GM21423 (cell line): ENCODE results near the gene IFNA14.
"Not testable (repeated sequence)": the region's sequence is repeated elsewhere in the genome, so short reads cannot be mapped to it uniquely, and the experiment has no call there.

Experiments
- ATAC-seq: cut with Tn5 transposase; IDR thresholded peaks from one replicate; pipeline ENCODE4 v1.9.1; 2021; ENCODE audit warnings: mild to moderate bottlenecking, moderate library complexity; ENCODE audit not compliant: unreplicated experiment

IFNA14 gene

GRCh38 chr9:21217211-21217610, 22.6 kb downstream of the IFNA14 start, which contains the start of gene IFNA16:
IFNA16 (minus strand) TSS chr9:21217311; CDS start chr9:21217305, 6 bp downstream.
- ATAC-seq, result not testable (repeated sequence)

GRCh38 chr9:21213411-21214326, 26.1 kb downstream of the IFNA14 start:
- peak; percentile 70 for ATAC-seq

DNA sequence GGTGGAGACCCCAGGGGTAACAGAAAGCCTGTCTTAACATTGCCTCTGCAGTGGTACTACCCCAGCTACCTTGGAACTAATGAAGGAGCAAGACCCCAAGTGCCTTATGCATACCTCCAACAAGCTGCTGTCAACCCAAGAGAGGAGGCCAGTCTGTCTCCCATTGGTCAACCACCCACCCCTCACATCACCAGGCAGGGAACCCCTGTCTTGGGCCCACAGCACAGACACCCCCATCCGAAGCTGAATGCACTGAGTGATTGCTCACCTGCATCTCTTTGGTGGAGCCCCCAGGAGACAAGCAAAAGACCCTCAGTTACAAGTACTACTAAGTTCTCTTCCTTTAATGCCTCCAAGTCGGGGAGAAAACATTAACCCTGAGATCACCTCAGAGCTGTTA, 27.6 kb downstream of the IFNA14 start:
- not testable (repeated sequence) for ATAC-seq

DNA sequence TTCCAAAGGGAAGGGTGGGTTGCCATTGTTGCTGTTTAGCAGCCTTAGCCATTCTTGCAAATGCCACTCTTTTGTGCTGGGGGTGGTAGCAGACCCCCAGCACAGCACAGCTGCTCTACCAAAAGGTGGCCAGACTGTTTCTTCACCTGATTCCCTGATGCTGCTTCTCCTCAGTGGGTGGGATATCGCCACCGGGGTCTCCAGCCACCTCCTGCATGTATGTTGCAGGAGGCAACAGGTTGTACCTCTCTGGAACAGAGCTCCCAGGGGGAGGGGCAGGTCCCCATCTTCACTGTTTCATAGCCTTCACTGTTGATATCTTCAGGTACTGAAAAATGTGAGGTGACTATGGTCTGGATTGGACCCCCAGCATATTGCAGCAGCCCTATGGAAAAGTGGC, 29.0 kb downstream of the IFNA14 start:
- not testable (repeated sequence) for ATAC-seq

GRCh38 chr9:21210311-21210710, 29.5 kb downstream of the IFNA14 start:
- ATAC-seq, result no peak

- not testable (repeated sequence) for ATAC-seq
These were observed 32.8 kb downstream of the IFNA14 start, which contains the start of gene IFNA10 for GRCh38 chr9:21207043-21207442. IFNA10 (minus strand) TSS chr9:21207143; CDS start chr9:21207097, 46 bp downstream.

- no peak for ATAC-seq
These were observed 34.6 kb downstream of the IFNA14 start for GRCh38 chr9:21205204-21205603.

DNA sequence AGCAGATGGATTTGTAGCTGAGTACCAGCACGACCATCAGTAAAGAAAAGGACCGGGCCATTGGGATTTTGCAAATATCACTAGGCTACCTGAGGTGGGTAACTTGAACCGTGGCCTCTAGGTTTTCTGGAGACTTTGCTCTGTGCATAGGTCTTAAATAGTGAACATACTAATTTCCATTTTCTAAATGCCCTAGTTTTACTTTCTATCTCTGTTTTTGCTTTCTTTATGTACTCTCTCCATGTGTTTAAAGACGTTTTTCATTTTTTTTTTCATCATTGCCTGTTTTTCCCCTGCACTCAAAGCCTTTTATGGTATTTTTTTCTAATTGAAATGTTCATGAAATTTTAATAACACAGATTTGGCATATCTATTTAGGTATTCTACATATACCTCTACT, 37.7 kb downstream of the IFNA14 start, which contains the start of gene IFNA7:
IFNA7 (minus strand) TSS at position 101 of the 400 bp plus-strand sequence; CDS start at position 61, 40 bp downstream.
- ATAC-seq, result not testable (repeated sequence)

DNA sequence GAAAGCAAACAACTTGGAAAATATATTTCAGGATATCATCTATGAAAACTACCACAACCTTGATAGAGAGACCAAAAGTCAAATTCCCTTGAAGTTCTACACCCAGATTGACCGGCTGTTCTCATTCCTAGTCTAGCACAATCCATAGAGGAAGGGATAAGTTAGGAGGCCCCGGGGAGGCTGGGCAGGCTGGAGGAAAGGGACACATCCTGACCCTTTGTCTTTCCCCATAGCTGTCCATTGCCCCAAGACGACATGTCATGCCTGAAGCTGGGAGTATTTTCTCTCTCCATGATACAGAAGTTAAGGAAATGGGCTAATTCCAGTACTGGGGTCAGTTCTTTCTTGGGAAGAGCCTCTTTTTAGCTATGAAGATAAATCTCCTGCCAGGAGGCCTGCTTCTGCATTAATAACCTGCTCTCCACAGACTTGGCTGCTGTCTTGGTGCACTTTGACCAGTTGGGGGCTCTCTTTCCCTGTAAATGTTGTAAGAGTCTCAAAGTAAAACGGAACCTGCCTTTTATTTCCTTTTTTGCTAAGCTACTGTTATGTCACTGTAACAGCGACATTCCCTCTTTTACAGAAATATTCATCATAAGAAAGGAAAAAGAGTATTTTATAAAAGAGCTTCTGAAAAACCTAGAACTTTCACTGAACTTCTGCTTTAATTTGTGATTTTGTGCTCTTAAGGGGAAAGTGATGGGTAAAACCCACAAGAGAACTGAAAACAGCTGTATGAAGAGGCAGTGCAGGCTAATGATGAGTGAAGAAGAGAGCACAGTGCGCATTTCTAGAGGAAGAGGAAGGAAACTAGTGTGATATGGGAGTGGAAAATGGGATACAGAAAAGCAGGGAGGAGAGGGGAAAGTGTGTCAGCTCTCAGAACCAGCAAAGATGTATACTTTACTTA, 44.7 kb downstream of the IFNA14 start:
- peak; percentile 92 for ATAC-seq
